GM18861 (cell line): ENCODE results near the gene CCDC137.
A peak's percentile ranks its signal among the peaks of the same experiment; 100 is the strongest.

Experiments
- ATAC-seq: cut with Tn5 transposase; IDR thresholded peaks from one replicate; pipeline ENCODE4 v1.9.1; 2021; ENCODE audit not compliant: unreplicated experiment

Gene CCDC137

GRCh38 chr17:81700353-81701287 is 34.1 kb downstream of the CCDC137 start:
- no peak for ATAC-seq

- no peak for ATAC-seq
These were observed 34.9 kb downstream of the CCDC137 start for GRCh38 chr17:81701288-81702071.

DNA sequence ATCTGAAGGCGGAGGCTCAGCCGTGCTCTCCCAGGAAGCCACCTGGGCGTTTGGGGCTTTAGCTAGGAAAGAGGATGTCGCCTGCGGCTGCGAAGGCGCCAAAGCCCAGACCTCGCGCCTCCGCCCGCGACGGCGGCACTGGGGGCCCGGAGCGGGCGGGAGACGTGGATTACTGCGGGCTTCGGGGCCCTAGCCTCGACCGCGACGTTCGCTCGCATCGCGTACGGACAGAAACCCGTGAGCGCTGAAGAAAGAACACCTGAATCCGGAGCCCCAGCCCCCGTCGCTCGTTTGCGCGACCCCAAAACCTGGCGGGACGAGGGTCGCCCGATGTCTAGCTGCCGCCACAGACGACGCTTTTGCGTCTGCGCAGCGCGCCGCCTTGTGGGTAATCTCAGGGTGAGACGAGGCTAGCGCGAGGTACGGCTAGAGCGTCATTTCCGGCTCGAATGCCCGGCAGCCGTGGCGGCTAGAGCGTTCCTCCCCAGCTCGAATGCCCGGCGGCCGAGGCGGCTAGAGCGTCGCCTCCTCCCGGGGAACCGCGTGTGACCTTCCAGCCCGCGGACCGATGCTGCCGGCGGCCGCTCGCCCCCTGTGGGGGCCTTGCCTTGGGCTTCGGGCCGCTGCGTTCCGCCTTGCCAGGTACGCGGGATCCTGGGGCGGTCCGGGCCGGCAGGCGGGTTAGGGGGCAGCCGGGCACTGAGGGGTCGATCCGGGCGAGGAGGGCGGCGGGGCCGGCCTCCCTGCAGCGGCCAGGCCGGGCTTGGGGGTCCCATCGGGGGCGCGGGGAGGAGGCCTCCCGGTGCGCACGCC is 36.6 kb downstream of the CCDC137 start, which contains the start of gene MRPL12:
Gene MRPL12 (plus strand): TSS at position 434 of the 813 bp plus-strand sequence. CDS start 135 bp downstream, at position 569.
- ATAC-seq: peak; percentile 75

DNA sequence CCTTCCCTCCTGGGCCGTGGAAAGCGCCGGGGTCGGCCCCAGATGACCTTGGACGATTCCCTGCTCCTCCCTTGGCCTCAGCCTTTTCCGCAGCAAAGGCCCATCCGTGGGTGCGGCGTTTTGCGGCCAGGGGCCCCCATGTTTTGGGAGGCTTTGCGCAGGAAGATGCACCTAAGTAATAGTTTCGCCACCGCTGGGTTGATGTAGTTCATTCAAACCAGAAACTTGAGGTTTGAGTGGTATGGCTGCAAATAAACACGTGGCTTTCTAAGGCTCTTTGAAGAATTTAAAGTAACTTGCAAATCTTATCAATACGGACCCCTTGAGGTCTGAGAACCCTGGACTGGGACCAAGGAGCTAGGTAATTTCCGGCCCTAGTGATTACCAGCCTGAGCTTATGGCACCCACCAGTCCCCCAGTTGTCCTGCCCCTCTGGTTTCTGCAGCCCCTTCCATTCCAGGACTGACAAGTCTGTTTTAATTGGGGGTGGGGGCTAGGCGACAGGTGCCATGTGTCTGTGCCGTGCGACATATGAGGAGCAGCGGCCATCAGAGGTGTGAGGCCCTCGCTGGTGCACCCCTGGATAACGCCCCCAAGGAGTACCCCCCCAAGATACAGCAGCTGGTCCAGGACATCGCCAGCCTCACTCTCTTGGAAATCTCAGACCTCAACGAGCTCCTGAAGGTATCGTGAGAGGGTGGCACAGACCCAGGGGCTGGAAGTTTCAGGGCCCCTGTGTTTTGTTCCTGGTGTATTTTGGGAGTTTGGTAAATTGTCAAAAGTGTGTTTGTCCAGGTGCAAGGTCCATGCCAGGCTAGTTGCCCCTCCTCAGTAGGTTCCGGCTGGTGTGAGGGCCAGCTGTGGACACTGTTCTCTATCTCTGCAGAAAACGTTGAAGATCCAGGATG is 37.5 kb downstream of the CCDC137 start:
- ATAC-seq: no peak

DNA sequence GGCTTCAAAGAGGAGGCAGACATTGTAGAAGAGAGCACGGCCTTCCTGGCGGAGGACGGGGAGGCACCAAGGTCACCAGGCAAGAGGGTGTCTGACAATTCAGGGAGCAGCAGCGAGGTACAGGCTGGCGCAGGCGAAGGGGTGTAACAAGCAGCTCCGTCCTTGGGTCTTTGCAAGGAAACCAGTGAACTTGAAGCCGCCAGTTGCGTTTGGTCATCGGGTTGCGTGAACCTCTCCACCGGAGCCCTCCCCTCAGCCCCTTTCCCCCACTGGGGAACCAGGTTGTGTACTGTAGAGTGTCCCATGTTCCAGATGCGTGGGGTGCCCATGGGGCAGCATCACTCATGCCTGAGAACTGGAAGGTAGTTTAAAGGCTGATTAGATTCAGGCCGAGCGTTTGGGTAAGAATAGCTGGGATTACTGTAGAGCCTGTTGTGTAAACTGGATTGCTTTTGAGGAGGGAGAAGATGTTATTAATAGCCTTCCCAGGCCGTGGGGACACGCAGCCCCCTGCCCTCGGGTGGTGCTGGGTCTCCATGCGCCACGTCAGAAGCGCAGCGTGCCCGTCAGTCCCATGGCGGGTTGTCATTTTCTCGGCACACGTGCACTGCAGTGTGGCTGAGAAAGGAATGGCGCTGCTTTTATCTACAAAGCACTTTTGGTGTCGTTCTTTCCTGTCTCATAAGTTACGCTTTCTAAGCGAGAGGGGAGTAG is 39.1 kb downstream of the CCDC137 start:
- no peak for ATAC-seq

DNA sequence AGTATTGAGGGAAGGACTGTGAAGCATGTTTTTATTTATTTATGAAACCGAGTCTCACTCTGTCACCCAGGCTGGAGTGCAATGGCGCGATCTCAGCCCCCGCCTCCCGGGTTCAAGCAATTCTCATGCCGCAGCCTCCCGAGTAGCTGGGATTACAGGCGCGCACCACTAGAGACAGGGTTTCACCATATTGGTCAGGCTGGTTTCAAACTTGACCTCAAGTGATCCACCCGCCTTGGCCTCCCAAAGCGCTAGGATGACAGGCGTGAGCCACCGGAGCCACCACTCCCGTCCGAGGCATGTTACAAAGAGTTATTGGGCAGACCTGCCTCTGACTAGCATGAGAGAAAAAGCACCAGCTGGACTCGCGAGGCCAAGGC is 39.7 kb downstream of the CCDC137 start:
- ATAC-seq: no peak

DNA sequence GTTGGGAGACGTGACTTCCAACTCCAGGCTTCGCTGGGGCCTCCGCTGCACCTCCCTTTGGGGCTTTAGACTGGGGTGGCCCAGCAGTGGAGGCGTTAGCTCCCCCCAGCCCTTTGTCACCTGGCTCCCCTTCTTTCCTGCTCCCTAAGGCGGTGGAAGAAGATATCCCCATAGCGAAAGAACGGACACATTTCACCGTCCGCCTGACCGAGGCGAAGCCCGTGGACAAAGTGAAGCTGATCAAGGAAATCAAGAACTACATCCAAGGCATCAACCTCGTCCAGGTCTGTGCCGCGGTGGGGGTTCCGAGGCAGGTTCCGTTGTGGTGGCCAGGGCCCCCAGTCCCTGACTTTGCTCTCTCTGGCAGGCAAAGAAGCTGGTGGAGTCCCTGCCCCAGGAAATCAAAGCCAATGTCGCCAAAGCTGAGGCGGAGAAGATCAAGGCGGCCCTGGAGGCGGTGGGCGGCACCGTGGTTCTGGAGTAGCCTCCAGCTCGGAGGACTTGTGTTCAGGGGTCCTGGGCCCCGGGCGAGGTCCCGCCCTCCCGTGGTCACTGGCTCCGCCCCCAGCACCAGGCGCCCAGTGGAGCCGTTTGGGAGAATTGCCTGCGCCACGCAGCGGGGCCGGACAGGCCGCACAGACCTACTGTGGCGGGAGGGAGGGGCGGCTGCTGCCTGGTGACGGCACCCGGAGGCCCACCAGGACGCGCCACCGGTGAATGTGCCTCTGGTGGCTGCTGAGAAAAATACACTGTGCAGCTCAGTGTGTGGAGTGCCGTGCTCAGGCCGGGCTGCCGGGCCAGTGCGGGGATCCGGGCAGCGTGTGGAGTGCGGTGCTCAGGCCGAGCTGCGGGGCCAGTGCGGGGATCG is 40.5 kb downstream of the CCDC137 start:
- ATAC-seq: no peak

DNA sequence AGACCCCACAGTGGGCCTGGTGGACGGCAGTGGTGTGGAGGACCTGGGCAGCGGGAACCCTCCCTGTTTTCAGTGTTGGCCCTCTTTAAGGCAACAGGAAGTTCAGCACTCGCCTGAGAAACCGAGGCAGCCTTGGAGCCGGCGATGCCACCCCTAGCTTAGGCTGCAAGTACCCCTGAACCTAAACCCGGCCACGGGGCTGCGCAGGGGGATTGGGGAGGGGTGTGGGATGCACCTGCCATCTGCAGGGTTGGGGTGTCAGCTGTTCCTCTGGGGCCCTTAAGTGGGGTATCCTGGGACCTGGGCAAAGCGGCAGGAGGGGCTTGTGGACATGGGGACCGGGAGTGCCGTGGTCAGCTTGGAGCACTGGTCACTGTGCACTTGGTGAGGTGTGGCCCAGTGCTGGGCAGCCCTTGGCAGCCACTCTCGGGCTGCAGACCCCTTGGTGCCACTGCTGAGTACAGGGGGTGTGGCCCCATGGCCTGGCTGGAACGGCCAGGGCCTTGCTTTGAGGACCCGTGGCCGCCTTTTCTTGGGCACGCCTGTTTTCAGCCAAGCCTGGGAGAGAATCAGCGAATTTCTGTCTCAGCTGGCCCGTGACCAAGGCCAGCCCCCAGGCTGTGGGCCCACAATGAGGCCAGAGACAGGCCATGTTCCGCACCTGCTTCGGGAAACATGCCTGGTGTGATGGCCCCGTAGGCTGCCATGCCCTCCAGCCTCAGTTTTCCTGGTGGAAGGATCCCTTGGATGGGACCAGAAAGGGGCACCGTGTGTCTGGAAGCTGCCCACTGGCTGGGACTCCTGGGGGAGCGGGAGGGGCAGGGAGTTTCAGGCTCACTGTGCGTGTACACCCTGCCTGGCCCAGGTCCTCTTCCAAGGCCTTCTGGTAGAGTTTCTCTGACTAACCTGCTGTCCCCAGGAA is 41.4 kb downstream of the CCDC137 start:
- no peak for ATAC-seq

DNA sequence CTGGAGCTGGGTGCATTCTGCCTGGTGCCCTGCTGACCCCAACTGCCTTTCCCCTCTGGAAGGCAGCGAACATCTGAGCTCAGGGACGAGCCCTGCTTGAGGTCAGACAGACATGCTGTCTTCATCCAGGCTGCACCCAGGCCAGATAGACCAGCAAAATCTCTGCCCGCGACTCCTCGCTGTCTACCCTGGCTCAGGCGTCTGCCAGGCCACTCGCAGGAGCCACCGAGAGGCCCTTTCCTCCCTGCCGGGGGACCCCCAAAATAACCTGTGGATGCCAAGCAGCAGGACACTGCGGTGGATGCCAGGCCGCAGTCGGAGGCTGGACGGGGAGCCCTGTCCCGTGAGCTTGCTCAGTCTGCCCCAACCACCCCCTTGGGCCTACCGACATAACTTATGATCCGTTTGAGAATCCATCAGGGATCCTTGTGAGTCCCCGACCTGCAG is 42.2 kb downstream of the CCDC137 start:
- no peak for ATAC-seq

- ATAC-seq: no peak
These were observed 44.2 kb downstream of the CCDC137 start for GRCh38 chr17:81710514-81711308.

GRCh38 chr17:81711814-81712467 is 45.4 kb downstream of the CCDC137 start, which contains the start of gene SLC25A10:
SLC25A10 (plus strand) TSS chr17:81712284; CDS start chr17:81712427, 143 bp downstream.
- ATAC-seq: peak; percentile 57

DNA sequence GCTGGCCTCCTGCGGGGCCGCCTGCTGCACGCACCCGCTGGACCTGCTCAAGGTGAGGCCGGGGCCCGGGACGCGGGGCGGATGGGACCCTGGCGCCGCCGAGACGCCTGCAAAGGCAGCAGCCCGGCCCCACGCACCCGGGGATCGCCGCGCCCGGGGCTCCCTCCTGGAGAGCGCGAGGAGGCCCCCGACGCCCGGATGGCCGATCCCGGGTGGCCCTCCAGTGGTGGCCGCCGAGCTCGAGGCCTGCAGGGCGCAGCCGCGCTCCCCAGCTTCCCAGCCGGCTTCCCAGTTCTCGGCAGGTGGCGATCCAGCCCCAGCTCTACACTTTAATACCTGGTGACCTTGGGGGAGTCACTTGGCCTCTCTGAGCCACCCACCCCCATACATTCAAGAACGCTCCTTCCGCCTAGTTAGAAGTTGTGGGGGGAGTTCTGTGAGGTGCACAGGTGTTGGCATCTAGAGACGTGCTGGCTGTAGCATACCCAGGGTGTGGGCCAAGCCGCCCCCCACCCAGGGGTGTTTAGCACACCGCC is 46.0 kb downstream of the CCDC137 start:
- peak; percentile 8 for ATAC-seq

- no peak for ATAC-seq
These were observed 46.5 kb downstream of the CCDC137 start for GRCh38 chr17:81713004-81713555.

DNA sequence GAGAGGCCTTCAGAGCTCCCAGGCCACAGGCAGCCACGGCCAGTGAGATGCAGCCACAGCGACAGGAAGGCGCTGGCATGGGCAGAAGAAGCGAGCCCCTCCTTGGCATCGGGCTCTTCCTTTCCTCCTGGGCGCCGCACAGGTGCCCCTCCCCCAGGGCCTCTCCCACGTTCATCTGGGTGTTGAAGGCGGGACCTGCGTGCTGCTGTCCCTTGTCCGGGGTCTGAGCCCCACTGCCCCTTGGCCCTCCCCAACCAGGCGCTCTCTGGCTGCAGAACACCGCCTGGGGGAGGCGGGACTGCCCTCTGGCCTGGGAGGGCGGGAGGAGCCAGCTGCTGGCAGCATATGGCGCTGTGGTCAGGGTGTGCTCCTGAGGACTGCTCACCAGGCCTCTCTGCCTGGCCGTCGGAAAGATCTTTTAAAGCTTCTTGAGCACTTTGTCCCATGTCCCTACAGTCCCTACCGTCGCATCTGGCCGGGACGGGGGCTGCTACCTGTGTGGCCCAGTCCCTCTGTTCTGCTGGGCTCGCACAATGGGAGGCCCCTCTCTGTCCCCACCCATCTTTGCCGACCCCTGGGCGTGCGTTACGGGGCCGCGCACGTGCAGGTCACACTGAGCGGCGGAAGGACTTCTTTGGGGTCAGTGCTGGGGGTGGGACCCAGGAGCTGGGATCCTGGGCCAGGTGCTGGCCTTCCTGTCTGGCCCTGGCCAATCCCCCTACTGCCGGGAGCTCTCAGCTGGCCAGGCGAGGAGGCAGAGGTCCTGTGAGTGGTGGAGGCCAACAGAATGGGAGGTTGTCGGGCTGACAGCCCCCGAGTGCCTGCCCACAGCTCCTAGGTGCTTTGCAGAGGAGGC is 47.2 kb downstream of the CCDC137 start:
- no peak for ATAC-seq
